Measurements from ENCODE around the gene POLR3B.

- TF ChIP-seq, protein P1, sequence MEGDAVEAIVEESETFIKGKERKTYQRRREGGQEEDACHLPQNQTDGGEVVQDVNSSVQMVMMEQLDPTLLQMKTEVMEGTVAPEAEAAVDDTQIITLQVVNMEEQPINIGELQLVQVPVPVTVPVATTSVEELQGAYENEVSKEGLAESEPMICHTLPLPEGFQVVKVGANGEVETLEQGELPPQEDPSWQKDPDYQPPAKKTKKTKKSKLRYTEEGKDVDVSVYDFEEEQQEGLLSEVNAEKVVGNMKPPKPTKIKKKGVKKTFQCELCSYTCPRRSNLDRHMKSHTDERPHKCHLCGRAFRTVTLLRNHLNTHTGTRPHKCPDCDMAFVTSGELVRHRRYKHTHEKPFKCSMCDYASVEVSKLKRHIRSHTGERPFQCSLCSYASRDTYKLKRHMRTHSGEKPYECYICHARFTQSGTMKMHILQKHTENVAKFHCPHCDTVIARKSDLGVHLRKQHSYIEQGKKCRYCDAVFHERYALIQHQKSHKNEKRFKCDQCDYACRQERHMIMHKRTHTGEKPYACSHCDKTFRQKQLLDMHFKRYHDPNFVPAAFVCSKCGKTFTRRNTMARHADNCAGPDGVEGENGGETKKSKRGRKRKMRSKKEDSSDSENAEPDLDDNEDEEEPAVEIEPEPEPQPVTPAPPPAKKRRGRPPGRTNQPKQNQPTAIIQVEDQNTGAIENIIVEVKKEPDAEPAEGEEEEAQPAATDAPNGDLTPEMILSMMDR (conservative IDR thresholded peaks at IDR 0.05): no peak
- no peak for TF ChIP-seq EZH2 (IDR thresholded peaks at IDR 0.05; ENCODE audit: low read depth)
Measured at GRCh38 chr12:106418970-106419369, 61.4 kb downstream of the POLR3B start.
